RWPE2 (cell line): ENCODE results near the gene FRK.
"Not testable (repeated sequence)": the region's sequence is repeated elsewhere in the genome, so short reads cannot be mapped to it uniquely, and the experiment has no call there.

Experiments used
- ATAC-seq: fragments of 200-7000 bp; cut with Tn5 transposase; 3 replicates; pipeline ENCODE4 v1.9.1; 2021; ENCODE audit warnings: low read depth
- DNase-seq: peaks from one replicate; pipeline ENCODE4 v3.0.0-alpha.2; 2020; ENCODE audit warnings: low spot score
- H3K27ac ChIP-seq: fragments of 450-650 bp; 2 replicates; pipeline ENCODE4 v1.5.1; 2017; ENCODE audit warnings: mild to moderate bottlenecking; ENCODE audit not compliant: poor library complexity, severe bottlenecking
- H3K27me3 ChIP-seq: fragments of 250-450 bp; sonication (Bioruptor Pico); 2 replicates; pipeline ENCODE4 v1.5.1; 2021; ENCODE audit warnings: mild to moderate bottlenecking, moderate library complexity; ENCODE audit not compliant: insufficient read depth, poor library complexity, severe bottlenecking
- H3K36me3 ChIP-seq: fragments of 250-450 bp; sonication (Bioruptor Pico); 2 replicates; pipeline ENCODE4 v1.5.1; 2020; ENCODE audit warnings: low read depth, mild to moderate bottlenecking, moderate library complexity
- H3K4me1 ChIP-seq: fragments of 250-450 bp; sonication (Bioruptor Pico); 2 replicates; pipeline ENCODE4 v1.5.1; 2021; ENCODE audit warnings: mild to moderate bottlenecking, moderate library complexity; ENCODE audit not compliant: insufficient read depth, poor library complexity, severe bottlenecking
- H3K4me3 ChIP-seq: fragments of 250-450 bp; sonication (Bioruptor Pico); 2 replicates; pipeline ENCODE4 v1.5.1; 2021; ENCODE audit warnings: mild to moderate bottlenecking, moderate library complexity; ENCODE audit not compliant: severe bottlenecking
- H3K9me3 ChIP-seq: fragments of 250-450 bp; sonication (Bioruptor Pico); 2 replicates; pipeline ENCODE4 v1.5.1; 2021; ENCODE audit warnings: mild to moderate bottlenecking, moderate library complexity; ENCODE audit not compliant: severe bottlenecking
- CTCF ChIP-seq: fragments of 450-650 bp; IDR thresholded peaks from one replicate; pipeline ENCODE4 v1.5.1; 2017; ENCODE audit warnings: mild to moderate bottlenecking, moderate library complexity; ENCODE audit not compliant: poor library complexity, severe bottlenecking

The FRK gene

GRCh38 chr6:115935361-115935760 is 125.3 kb downstream of the FRK start:
- Histone ChIP-seq H3K9me3 (no peaks in the 10 kb centered on the region), H3K27ac (no peak overlapping the region), H3K4me1 (no peaks in the 10 kb centered on the region), H3K27me3 (no peaks in the 10 kb centered on the region), H3K36me3 (no peaks in the 10 kb centered on the region), H3K4me3 (no peak overlapping the region)
- ATAC-seq (no peak), DNase-seq (no peak)
- TF ChIP-seq CTCF: no peak

- ATAC-seq (no peak), DNase-seq (no peak)
- H3K27me3 ChIP-seq: no peaks in the 10 kb centered on the region
- H3K9me3 ChIP-seq: no peaks in the 10 kb centered on the region
- no peak overlapping the region for H3K27ac ChIP-seq
- H3K4me1 ChIP-seq: no peaks in the 10 kb centered on the region
- TF ChIP-seq CTCF: no peak
- H3K4me3 ChIP-seq: no peak overlapping the region
- H3K36me3 ChIP-seq: no peaks in the 10 kb centered on the region
Observed at GRCh38 chr6:115934829-115935228, 125.9 kb downstream of the FRK start.

- no peaks in the 10 kb centered on the region for H3K9me3 ChIP-seq
- H3K4me3 ChIP-seq: no peak overlapping the region
- no peaks in the 10 kb centered on the region for H3K36me3 ChIP-seq
- DNase-seq (no peak), ATAC-seq (no peak)
- H3K27me3 ChIP-seq: no peaks in the 10 kb centered on the region
- no peaks in the 10 kb centered on the region for H3K4me1 ChIP-seq
- TF ChIP-seq CTCF: no peak
- no peak overlapping the region for H3K27ac ChIP-seq
Observed at GRCh38 chr6:115934145-115934544, 126.5 kb downstream of the FRK start.

- Histone ChIP-seq H3K27me3 (no peaks in the 10 kb centered on the region), H3K4me3 (no peak overlapping the region), H3K36me3 (no peaks in the 10 kb centered on the region), H3K4me1 (no peaks in the 10 kb centered on the region), H3K27ac (no peak overlapping the region), H3K9me3 (no peaks in the 10 kb centered on the region)
- DNase-seq (no peak), ATAC-seq (no peak)
- TF ChIP-seq CTCF: no peak
Observed at GRCh38 chr6:115932481-115932880, 128.2 kb downstream of the FRK start.

GRCh38 chr6:115928000-115928399 is 132.7 kb downstream of the FRK start:
- not testable (repeated sequence) for H3K9me3 ChIP-seq, ATAC-seq, H3K4me1 ChIP-seq, H3K36me3 ChIP-seq, H3K4me3 ChIP-seq, H3K27me3 ChIP-seq, H3K27ac ChIP-seq
- peak; percentile 30 for DNase-seq
